IPS-15b (cell line): ENCODE measurements around the gene ENTPD8.
"Not testable (repeated sequence)": the region's sequence is repeated elsewhere in the genome, so short reads cannot be mapped to it uniquely, and the experiment has no call there.

Experiments
- H3K27me3 ChIP-seq: one replicate; pipeline ENCODE4 v1.6.1; 2013; ENCODE audit warnings: low read length; ENCODE audit not compliant: control insufficient read depth, insufficient read depth
- H3K36me3 ChIP-seq: one replicate; pipeline ENCODE4 v1.6.1; 2013; ENCODE audit warnings: low read length; ENCODE audit not compliant: control insufficient read depth, insufficient read depth
- H3K4me1 ChIP-seq: one replicate; pipeline ENCODE4 v1.6.1; 2013; ENCODE audit warnings: mild to moderate bottlenecking, low read length; ENCODE audit not compliant: control insufficient read depth, insufficient read depth
- H3K4me3 ChIP-seq: one replicate; pipeline ENCODE4 v1.5.1; 2013; ENCODE audit warnings: low read depth, low read length
- H3K9ac ChIP-seq: one replicate; pipeline ENCODE4 v1.6.1; 2013; ENCODE audit warnings: low read depth, mild to moderate bottlenecking, low read length
- H3K9me3 ChIP-seq: one replicate; pipeline ENCODE4 v1.6.1; 2013; ENCODE audit warnings: mild to moderate bottlenecking, low read length; ENCODE audit not compliant: control insufficient read depth, insufficient read depth

ENTPD8 gene

GRCh38 chr9:137416006-137416562 is 25.1 kb downstream of the ENTPD8 start:
- Histone ChIP-seq H3K36me3 (no peaks in the 10 kb centered on the region), H3K27me3 (no peaks in the 10 kb centered on the region), H3K4me1 (no peaks in the 10 kb centered on the region), H3K9me3 (no peaks in the 10 kb centered on the region), H3K4me3 (no peak overlapping the region), H3K9ac (no peak overlapping the region)

DNA sequence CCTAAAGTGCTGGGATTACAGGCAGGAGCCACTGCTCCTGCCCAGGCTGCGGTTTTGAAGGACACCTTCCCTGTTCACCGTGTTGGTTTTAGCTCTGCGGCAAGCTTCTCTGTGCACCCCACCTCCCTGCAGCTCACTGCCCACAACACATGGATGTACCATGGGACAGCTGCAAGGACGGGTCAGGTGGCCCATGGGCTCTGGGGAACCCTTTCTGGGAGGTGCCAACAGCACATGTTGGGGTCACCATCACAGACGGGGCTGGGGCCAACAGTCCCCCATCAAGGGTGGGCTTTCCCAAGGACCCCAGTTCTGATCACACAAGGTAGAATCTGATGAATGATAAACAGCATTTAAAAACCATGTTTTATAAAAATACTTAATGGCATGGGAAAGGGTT is 25.7 kb downstream of the ENTPD8 start:
- no peaks in the 10 kb centered on the region for H3K36me3 ChIP-seq
- H3K27me3 ChIP-seq, result no peaks in the 10 kb centered on the region
- H3K4me3 ChIP-seq, result no peak overlapping the region
- H3K9me3 ChIP-seq, result no peaks in the 10 kb centered on the region
- H3K4me1 ChIP-seq, result no peaks in the 10 kb centered on the region
- H3K9ac ChIP-seq, result no peak overlapping the region

DNA sequence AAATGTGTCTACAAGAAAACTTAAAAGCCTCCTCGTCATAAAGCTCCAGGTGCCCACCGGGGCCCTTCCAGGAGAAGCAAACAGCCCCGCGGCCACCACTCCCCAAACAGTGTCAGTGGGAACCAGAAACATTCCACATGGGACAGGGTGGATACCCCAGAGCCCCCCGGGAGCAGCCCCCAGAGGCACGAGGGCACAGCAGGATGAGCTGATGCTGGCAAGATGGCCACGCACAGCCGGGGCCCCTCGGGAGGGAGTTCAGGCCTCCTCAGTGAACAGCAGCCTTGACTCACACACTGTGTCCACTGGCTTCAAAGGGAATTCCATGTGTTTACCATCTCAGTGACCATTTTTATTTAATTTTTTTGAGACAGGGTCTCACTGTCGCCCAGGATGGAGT is 28.7 kb downstream of the ENTPD8 start:
- no peak overlapping the region for H3K9ac ChIP-seq
- no peaks in the 10 kb centered on the region for H3K9me3 ChIP-seq
- no peaks in the 10 kb centered on the region for H3K27me3 ChIP-seq
- H3K4me1 ChIP-seq, result no peaks in the 10 kb centered on the region
- no peak overlapping the region for H3K4me3 ChIP-seq
- H3K36me3 ChIP-seq, result no peaks in the 10 kb centered on the region

- Histone ChIP-seq H3K4me1 (no peaks in the 10 kb centered on the region), H3K27me3 (no peaks in the 10 kb centered on the region), H3K9me3 (no peaks in the 10 kb centered on the region), H3K36me3 (no peaks in the 10 kb centered on the region), H3K9ac (no peak overlapping the region), H3K4me3 (no peak overlapping the region)
Measured at GRCh38 chr9:137411645-137412380, 29.3 kb downstream of the ENTPD8 start.

DNA sequence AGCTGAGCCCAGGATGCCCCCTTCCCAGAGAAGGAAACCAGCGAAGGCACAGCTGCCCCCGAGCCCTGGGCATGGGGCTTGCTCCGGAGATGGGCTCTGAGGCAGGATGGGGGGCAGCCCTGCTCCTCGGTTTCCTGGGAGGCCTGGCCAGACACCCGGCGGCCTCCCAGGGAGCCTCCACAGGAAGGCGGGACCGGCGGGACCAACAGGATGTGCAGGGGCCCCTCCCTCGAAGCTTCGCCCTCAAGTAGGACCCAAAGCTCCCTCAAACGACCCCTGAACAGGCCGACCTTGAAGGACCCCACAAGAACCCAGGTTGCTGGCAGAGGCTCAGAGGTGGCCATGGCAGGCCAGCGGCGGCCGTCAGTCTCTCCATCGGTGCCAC is 29.9 kb downstream of the ENTPD8 start:
- Histone ChIP-seq H3K4me1 (no peaks in the 10 kb centered on the region), H3K9ac (no peak overlapping the region), H3K4me3 (no peak overlapping the region), H3K27me3 (no peaks in the 10 kb centered on the region), H3K36me3 (no peaks in the 10 kb centered on the region), H3K9me3 (no peaks in the 10 kb centered on the region)

DNA sequence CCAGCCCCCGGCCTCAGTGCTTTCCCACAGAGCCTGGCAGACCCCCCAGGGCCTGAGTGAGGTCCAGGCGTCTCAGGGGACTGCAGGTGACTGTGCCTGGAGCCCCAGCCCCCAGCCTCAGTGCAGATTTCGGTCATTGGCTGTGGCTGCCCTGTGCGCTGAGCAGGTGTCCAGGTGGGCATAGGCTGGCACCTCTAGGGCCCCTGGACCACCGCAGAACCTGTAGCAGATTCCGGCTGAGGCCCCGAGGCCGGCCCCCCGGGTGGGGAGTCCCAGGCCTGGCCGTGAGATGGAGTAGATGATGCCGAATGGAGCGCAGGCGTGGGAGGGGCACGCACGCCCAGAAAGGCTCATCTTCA is 30.3 kb downstream of the ENTPD8 start:
- no peaks in the 10 kb centered on the region for H3K4me1 ChIP-seq
- no peak overlapping the region for H3K4me3 ChIP-seq
- H3K36me3 ChIP-seq, result no peaks in the 10 kb centered on the region
- no peaks in the 10 kb centered on the region for H3K9me3 ChIP-seq
- H3K27me3 ChIP-seq, result no peaks in the 10 kb centered on the region
- H3K9ac ChIP-seq, result no peak overlapping the region

GRCh38 chr9:137410236-137410890 is 30.8 kb downstream of the ENTPD8 start:
- H3K9ac ChIP-seq, H3K4me1 ChIP-seq, H3K36me3 ChIP-seq, H3K9me3 ChIP-seq, H3K27me3 ChIP-seq, H3K4me3 ChIP-seq: not testable (repeated sequence)

- Histone ChIP-seq H3K27me3 (no peaks in the 10 kb centered on the region), H3K4me3 (no peak overlapping the region), H3K9me3 (no peaks in the 10 kb centered on the region), H3K9ac (no peak overlapping the region), H3K4me1 (no peaks in the 10 kb centered on the region), H3K36me3 (peaks cover 2% of the 10 kb centered on the region)
Measured at GRCh38 chr9:137409515-137409914, 31.6 kb downstream of the ENTPD8 start.

- Histone ChIP-seq H3K9ac (no peak overlapping the region), H3K4me3 (no peak overlapping the region), H3K4me1 (no peaks in the 10 kb centered on the region), H3K27me3 (no peaks in the 10 kb centered on the region), H3K9me3 (no peaks in the 10 kb centered on the region), H3K36me3 (peaks cover 2% of the 10 kb centered on the region)
Measured at GRCh38 chr9:137408651-137409405, 32.3 kb downstream of the ENTPD8 start.

DNA sequence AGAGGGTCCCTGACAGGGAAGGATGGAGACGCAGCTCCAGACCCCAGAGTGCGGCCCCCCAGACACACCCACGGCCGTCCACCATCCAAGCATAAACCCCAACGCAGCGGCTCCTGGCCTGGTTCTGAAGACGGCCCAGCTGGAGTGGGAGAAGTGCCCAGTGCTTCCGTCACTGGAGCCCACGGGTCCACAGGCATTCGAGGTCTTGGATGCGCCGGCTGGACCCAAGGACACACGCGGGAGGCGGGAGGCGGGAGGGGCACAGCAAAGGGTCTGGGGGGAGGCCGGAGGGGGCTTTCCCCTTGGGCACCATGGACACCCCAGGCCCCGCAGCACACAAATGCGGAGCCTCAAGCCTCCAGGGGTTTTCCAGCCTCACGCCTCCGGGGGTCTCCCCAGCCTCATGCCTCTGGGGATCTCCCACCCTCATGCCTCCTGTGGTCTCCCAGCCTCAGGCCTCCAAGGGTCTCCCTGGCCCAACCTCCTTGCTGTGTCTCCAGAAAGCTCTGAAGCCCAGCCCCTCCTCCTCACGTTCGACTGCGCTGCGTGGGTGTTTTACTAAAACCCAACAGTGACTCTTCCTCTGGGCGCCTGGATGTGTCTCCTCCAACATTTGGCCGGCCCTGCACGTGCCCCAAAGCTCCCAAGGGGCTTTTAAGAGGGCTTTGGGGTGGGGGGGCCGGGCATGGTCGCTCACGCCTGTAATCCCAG is 33.4 kb downstream of the ENTPD8 start:
- Histone ChIP-seq H3K27me3 (no peaks in the 10 kb centered on the region), H3K4me1 (no peaks in the 10 kb centered on the region), H3K9me3 (no peaks in the 10 kb centered on the region), H3K36me3 (peaks cover 2% of the 10 kb centered on the region), H3K9ac (no peak overlapping the region), H3K4me3 (peak overlapping the region; percentile 26)

DNA sequence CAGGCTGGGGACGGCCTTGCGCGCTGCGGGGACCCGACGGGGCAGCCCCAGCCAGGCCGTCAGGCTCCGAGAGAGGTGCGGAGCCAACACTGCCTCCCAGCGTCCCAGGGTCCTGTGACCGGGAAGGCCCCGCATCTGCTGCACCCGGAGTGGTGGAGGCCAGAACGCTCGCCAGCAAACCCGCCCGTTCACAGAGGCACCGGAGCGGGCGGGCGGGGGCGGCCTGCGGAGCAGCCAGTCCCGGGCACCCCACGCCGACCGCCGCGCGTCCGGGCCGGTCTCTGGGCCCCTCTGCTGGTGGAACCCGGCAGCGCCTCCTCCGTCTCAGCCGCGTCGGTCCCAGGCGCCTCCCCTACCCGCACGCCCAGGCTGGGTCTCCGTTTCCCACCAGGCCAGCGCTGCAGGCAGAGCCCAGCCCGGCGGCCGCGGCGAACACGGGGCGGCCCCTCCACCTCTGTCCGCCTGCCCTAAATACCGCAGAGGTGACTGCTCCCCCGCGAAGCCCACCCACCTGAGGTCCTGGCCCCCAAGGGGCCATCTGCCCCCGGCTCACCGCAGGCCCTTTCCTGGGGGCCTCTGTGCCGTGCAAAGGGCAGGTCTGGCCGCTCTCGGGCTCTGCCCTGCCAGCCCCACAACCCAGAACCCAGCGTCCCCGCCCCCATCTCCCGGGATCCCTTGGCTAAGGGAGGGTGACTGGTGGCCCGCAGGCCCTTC is 34.1 kb downstream of the ENTPD8 start:
- peaks cover 2% of the 10 kb centered on the region for H3K36me3 ChIP-seq
- H3K4me1 ChIP-seq, result no peaks in the 10 kb centered on the region
- peak overlapping the region; percentile 26 for H3K4me3 ChIP-seq
- H3K9ac ChIP-seq, result no peak overlapping the region
- no peaks in the 10 kb centered on the region for H3K27me3 ChIP-seq
- H3K9me3 ChIP-seq, result no peaks in the 10 kb centered on the region
